HG02763 (cell line): ENCODE measurements around the gene MTHFSD.

ENCODE experiments used
- ATAC-seq: cut with Tn5 transposase; IDR thresholded peaks from one replicate; pipeline ENCODE4 v1.9.1; 2021; ENCODE audit warnings: mild to moderate bottlenecking, moderate library complexity; ENCODE audit not compliant: unreplicated experiment

The MTHFSD gene

GRCh38 chr16:86570558-86571529 lies 15.8 kb upstream of the MTHFSD start:
- no peak for ATAC-seq

GRCh38 chr16:86569701-86570447 lies 14.8 kb upstream of the MTHFSD start:
- no peak for ATAC-seq

- ATAC-seq: no peak
Measured at GRCh38 chr16:86568677-86569623, 13.9 kb upstream of the MTHFSD start.

GRCh38 chr16:86567701-86568581 lies 12.9 kb upstream of the MTHFSD start:
- ATAC-seq: no peak

- ATAC-seq: no peak
Measured at GRCh38 chr16:86566966-86567700, 12.1 kb upstream of the MTHFSD start.

- no peak for ATAC-seq
Measured at GRCh38 chr16:86566601-86566965, 11.5 kb upstream of the MTHFSD start, which contains the start of gene FOXC2. FOXC2 (plus strand) TSS chr16:86566829; CDS start chr16:86567336, 507 bp downstream.

GRCh38 chr16:86565644-86566511 lies 10.8 kb upstream of the MTHFSD start:
- ATAC-seq: no peak

GRCh38 chr16:86565181-86565631 lies 10.2 kb upstream of the MTHFSD start:
- no peak for ATAC-seq

- ATAC-seq: peak; percentile 68
Measured at GRCh38 chr16:86563469-86564345, 8.7 kb upstream of the MTHFSD start.

GRCh38 chr16:86562356-86562755 lies 7.3 kb upstream of the MTHFSD start:
- ATAC-seq: no peak

- ATAC-seq: no peak
Measured at GRCh38 chr16:86559802-86560305, 4.8 kb upstream of the MTHFSD start.

- ATAC-seq: no peak
Measured at GRCh38 chr16:86558355-86559193, 3.5 kb upstream of the MTHFSD start.

- no peak for ATAC-seq
Measured at GRCh38 chr16:86557587-86557986, 2.6 kb upstream of the MTHFSD start.

- no peak for ATAC-seq
Measured at GRCh38 chr16:86556576-86556975, 1.5 kb upstream of the MTHFSD start.

GRCh38 chr16:86555704-86556075 lies 655 bp upstream of the MTHFSD start:
- no peak for ATAC-seq

GRCh38 chr16:86554599-86554916 lies 477 bp downstream of the MTHFSD start:
- no peak for ATAC-seq
